IPS DF 4.7 (cell line): Measurements from ENCODE around the gene USP15.

Source experiments
- DNase-seq: peaks from one replicate; pipeline ENCODE4 v3.0.0-alpha.2; 2013; ENCODE audit warnings: low spot score; ENCODE audit errors: extremely low read depth

USP15 gene

DNA sequence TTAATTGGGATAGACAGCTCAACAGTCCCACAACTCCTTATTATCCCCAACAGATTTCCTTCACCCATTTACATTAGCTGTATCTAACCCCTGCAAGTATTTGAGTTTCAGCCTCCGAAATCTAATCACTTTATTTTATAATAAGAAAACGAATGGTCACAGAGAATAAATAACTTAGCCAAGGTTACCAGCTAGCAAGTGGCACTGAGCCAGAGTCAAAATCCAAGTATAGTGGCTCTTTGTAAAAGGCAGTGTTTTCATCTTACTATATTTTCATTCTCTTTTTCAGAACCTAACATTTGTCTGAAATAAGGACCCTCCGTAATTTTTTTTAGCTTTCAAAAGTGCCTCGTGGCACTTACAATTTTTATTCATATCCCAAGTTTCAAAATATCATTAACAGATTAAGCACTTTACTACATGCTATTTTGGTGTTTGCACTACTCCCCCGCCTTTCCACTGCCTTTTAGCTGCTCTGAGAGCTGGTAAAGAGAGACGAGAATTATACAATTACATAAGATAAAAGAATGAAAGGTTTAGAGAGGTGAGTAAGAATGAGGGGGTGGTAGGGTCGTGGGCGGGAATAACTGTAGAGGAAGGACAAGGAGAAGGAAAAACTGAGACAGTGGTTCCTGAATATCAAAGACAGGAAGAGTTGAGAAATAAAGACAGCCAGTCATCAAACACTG, 3.7 kb upstream of the USP15 start:
- no peak for DNase-seq

DNA sequence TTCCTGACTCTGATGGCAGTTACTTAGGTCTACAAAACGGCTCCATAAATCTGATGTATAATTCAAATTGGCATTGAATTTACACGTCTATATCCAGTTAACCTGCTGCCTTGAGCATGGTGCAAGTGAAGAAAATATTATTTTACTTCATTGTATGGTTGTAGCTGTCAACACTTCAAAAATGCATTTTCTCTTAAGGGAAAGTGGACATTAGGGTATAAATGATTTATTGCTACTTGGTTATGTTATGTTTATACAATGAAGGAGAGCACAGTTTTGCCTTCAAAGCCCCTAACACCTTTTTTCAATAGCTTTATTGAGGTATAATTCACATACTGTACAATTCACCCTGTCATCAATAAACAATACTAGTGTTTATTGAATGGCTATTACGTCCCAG, 2.0 kb upstream of the USP15 start:
- no peak for DNase-seq

DNA sequence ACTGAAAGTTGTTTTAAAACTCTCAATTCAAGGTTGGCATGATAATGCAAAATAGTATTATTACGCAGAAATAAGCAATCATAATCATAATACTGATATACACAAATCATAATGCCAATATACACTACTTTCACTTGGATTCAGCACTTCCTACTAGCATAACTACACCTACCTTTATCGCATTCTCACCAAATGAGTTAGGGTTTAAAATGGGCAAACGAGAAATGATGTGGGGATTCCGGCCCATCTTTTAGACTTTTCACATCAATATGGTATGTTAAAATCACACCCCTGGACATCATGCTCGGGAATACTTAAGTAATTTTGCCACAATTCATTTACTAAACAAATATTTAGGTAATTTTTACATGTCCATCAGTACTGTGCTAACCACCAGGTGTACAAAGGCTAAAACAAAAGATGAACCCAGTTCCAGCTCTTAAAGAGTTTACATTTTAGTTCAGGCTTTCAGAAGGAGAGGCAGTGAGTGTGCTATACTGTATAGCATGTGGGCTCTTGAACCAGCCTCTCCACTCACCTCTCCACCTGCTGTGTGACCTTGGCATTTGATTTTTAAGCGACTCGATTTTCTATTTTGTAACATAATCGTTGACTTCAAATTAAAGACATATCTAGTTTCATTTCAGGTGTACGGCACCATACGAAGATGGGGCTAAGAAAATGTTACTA, 1.1 kb upstream of the USP15 start:
- DNase-seq: no peak

DNA sequence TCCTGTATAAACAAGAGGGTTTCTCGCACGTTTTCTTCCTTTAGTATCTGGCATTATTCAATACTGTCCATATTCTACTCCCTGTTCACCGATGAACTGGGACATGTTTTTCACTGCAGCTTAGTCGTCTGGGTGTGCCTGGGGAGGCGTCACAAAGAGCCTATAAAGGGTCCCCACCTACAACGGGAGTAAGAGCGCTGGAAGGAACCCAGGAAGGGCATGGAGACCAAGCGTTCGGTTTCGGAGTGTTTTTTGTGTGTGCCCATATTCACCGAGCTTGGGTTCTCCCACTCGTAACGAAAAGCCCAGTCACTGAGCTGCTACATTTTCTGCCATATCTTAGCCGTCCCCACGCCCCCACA, 592 bp upstream of the USP15 start:
- DNase-seq: no peak

DNA sequence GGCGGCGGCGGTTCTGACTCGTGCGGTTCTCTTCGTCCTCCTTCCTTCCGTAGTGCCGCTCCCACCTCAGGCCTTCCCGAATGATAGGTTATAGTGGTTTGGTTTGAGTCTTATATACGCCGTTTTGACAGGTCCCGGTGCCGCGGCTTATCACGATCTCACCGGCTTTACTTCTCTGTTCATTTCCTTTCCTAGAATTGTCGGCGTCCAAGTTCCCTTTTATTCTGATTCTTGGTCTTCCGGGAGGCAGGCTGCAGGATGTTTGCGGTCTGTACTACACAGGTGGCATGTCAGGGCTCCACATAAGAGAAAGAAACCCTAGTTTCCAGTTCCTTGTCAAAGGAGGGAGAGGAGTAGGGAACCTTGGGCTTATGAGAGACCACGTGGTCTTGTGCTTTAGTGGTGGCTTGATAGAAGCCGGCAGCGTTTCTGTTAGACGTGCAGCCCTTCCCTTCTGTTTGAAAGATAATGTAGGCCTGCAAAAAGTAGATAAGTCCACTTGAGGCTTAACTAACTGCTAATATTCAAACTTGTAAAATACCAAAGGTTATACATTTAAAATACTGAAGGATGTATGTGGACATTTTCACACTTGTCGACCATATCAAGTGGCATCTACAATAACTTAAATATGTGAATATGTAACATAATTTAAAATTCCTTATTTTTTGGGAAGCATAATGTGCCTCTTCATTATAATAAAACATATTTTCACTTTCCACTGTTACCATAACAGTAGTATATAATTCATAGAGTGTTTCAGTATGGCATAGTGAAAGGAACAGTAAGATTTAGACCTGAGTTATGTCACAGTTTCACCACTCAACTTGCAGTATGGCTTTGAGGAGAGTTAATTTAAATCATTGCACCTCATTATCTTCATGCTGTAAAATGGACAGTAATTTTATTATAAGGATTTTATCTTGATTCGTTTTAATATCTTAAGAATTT, 804 bp downstream of the USP15 start:
- no peak for DNase-seq

DNA sequence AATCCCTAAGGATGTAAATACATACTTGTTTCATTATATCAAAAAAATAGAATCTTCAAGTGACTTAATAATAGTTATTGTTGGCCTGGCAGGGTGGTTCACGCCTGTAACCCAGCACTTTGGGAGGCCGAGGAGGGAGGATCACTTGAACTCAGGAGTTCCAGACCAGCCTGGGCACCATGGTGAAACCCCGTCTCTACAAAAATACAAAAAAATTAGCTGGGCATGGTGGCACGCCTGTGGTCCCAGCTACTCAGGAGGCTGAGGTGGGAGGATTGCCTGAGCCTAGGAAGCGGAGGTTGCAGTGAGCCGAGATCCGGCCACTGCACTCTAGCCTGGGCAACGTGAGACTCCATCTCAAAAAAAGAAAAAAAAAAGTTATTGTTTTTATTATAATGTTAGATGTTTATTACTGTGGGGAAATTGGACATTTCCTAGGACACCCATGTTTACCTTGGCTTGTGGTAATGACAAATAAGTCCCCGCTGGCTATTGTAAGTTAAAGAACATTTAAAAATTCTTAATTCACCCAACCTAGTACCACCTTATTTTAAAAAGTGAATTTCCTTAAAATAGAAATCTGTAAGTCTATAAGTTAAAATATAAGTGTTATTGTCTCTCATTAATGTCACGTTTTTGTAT, 1.8 kb downstream of the USP15 start:
- DNase-seq: no peak

DNA sequence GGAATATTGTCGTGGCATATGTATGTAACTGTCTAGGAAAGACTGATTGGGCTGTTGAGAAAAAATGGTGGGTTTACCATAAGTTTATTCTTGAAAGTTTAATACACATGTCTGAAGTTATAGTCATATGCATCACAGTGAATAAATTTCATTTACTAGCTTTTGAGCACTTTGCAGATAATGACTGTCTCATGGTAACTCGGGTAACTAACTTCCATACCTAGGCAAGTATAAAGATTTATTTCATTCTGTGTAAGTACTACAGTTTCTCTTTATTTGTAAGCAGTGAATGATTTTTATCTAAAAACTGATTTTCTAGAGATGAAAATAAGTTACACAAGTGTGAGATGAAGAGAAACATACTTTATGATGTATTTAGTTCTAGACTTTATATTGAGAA, 3.0 kb downstream of the USP15 start:
- no peak for DNase-seq

DNA sequence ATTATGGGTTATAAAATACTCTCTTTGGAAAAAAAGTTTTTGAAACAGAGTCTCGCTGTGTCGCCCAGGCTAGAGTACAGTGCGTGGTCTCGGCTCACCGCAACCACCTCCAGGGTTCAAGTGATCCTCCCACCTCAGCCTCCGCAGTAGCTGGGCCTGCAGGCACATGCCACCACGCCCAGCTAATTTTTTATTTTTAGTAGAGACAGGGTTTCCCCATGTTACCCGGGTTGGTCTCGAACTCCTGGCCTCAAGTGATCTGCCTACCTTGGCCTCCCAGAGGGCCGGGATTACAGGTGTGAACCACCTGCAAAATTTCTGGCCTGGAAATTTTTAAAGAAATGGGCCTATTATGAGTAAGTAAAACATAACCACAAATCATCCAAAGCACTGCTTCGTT, 3.8 kb downstream of the USP15 start:
- no peak for DNase-seq

DNA sequence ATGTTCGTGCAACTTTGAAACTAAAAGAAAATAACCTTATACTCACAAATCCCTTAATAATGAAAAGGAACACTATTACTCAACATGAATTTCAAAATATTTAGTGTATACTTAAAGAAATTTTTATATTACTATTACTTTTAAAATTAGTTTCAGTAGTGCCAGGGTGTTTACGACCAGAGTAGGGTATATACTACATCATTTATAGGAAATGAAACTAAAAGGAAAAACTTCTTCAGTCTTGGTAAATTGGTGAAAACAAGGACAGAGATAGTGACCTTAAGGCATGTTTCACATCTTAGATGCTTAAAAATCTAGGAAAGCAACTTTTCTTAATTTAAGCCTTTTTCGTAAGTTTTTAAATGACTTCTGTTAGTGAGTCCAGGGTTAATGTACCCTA, 4.5 kb downstream of the USP15 start:
- no peak for DNase-seq

DNA sequence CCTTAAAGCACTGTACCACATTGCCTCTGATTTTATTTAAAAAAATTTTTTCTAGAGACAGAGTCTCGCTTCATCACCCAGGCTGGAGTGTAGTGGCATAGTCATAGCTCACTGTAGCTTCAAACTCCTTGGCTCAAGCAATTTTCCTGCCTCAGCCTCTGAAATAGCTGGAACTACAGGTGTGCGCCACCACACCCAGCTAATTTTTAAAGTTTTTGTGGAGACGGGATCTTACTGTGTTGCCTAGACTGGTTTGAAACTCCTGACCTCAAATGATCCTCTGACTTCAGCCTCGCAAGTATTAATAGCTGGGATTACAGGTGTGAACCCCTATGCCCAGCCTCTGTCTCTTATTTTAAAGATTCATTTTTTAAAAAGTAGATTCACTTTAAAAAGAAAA, 5.3 kb downstream of the USP15 start:
- DNase-seq: no peak

DNA sequence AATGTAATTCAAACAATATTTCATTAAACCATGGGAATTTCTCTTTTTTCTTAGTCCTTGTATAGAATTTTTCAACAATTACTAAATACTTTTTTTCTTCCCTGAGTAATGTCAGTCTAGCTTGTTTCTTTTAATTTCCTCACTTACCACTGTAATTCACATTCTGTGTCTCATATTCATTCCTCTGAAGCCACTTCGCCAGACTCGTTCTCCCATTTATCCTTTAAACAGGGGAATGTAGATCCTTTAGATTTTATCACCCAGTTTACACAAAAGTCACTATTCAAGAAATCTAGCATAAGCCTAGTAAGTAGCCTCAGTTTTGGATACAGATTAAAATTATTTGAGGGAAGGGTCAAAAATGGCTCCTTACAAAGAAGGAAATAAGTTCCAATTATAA, 6.8 kb downstream of the USP15 start:
- DNase-seq: no peak

DNA sequence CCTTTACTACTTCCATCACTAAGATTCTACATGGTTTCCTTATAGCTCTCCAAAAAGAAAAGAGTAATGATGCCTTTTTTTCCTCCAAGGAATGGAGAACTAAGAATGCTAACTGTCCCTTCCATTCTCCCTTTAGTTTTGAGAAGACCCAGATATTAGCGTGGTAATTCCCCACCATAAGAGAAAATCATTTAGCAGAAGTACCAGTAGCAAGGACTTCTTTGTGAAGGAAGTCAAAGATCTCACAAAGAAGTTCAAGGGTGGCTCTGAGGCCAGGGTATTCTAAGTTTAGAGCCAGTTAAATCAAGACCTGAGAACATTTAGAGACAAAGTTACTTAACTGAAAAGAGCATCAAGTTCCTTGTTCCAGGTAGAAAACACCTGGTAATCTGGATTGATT, 7.3 kb downstream of the USP15 start:
- DNase-seq: no peak

DNA sequence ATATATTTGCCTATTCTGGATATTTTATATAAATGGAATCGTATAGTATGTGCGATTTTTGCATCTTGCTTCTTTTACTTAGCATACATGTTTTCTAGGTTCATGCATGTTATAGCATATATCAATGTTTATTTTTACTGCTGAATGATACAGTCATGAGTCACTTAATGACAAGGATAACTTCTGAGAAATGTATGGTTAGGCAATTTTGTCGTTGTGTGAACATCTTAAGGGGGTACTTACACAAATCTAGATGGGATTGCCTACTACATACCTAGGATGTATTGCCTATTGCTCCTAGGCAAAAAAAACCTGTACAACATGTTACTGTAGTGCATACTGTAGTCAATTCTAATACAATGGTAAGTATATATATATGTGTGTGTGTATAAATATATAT, 8.8 kb downstream of the USP15 start:
- DNase-seq: no peak

DNA sequence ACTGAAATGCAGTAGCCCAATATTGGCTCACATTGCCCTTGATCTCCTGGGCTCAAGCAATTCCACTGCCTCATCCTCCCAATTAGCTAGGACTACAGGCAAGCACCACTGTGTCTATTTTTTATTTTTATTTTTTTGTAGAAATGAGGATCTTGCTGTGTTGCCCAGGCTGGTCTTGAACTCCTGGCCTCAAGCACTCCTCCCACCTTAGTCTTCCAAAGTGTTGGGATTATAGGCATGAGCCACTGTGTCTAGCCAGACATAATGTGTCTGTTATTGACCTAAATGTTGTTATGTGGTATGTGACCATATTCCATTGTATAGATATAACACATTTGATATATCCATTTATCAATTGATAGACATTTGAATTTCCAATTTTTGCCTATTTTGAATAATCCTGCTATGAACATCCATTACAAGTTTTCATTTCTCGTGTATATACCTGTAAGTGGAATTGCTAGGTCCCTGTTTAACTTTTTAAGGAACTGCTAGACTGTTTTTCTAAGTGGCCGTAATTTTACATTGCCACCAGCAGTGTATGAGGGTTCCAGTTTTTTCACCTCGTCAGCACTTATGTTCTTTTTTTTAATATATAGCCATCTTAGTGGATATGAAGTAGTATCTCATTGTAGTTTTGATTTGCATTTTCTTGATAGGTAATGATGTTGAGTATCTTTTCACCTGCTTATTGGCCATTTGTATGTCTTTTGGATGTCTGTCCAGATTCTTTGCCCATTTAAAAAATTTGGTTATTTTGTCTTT, 9.4 kb downstream of the USP15 start:
- DNase-seq: no peak

DNA sequence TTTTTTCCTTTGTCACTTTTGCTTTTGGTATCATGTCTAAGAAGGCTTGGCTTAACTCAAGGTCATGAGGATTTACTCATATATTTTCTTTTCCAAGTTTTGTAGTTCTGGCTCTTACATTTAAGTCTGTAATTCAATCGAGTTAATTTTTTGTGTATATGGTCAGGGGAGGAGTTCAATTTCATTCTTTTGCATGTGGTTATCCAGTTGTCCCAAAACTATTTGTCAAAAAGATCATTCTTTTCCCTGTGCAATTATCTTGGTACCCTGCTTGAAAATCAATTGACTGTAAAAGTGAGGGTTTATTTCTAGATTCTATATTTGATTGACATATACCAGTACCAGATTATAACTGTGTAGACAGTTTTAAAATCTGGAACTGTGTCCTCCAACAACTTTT, 10.2 kb downstream of the USP15 start:
- no peak for DNase-seq

DNA sequence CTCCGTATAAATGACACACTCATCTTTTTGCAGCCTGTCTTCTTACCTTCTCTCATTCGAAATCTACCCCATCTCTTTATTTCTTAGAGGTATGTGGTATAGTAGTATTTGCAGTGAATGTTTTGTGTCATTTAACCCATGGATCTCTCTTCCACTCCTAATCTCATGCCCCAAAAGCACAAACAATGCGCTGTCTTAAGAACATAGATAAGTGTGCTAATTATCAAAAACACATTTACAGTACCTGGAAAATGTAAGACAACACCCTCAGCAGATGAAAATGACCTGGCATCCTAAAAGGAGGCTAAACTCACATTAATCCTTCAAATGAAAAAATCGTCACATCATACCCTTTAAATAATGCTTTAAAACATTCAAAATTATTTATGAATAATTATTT, 10.7 kb downstream of the USP15 start:
- no peak for DNase-seq

DNA sequence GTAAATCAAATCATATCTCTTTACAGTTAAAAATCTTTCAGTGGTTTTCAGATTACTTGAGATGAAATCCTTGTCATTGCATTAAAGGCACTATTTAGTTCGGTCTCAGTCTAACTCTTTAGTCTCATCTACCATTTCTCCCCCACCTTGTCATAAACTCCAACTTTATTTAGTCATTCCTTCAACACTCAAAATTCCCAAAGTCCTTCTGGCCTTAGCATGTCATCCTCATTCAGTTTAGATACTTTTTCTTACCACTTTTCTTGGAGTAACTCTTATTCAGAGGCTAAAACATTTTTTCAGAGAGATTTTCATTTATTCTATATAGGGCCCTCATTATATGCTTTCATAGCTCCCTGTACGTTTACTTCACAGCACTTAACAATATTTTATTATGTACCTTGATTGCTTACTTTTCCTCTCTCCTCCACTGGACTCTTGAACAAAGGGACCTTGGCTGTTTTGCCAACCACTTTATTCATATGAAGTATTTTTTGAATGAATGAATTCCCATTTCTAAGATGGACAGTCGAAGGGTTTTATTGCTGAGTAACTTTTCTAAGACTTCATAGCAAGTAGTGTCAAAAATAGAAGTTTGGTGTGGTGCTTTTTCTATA, 12.8 kb downstream of the USP15 start:
- DNase-seq: no peak

DNA sequence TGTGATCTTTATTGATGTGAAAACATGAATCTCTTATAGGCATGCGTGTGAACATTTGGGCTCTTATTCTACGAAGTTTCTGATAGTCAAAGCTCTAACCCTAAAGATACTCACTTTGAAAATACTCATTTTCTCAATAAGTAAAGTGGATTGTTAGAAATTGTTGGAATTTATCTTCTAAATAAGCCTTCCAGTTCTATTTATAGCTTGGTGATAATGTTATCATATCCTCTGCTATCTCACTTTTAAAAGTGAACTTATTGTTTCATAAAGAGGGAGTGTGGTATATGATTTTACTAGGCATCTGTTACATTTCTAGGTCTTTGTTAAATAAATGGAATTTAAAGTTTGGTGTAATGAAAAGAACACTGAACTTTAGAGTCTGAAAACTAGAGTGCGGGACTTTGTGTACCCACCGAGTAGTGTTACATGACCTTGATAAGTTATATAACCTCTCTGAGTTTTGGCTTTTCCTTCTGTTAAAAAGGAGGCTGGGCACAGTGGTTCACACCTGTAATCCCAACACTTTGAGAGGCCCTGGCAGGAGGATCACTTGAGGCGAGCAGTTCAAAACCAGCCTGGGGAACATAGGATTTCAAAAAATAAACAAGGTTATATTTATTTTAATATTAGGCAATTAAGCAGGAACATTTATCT, 13.6 kb downstream of the USP15 start:
- DNase-seq: no peak

DNA sequence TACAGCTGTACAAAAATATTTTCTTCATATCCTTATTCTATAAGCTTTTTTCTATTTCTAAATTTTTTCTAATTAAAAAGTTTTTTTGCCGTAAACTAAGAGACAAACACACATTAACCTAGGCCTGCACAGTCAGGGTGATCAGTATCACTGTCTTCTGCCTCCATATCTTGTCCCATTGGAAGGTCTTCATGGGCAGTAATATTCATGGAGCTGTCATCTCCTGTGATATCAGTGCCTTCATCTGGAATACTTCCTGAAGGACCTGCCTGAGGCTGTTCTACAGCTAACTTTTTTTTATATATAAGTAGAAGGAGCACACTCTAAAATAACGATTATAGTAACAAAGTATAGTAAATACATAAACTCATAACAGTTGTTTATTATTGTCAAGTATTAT, 17.8 kb downstream of the USP15 start:
- DNase-seq: no peak

DNA sequence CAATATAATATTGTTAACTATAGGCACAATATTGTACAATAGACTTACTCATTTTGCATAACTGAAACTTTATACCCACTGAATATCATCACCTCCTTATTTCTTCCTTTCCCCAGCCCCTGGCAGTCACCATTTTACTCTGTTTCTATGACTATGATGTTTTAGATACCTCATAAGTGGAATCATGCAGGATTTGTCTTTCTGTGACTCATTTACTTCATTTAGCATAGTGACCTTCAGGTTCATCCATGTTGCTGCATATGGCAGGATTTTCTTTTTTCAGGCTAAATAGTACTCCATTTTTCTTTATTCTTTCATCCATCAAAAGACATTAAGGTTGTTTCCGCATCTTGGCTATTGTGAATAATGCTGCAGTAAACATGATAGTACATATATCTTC, 18.9 kb downstream of the USP15 start:
- DNase-seq: no peak
